Hepatic stellate cell (primary cell): Measurements from ENCODE around the gene KLHL6.
"Not testable (repeated sequence)": the region's sequence is repeated elsewhere in the genome, so short reads cannot be mapped to it uniquely, and the experiment has no call there.

Source experiments
- DNase-seq: peaks from one replicate; pipeline ENCODE4 v3.0.0; 2011; ENCODE audit warnings: low spot score

KLHL6 gene

DNA sequence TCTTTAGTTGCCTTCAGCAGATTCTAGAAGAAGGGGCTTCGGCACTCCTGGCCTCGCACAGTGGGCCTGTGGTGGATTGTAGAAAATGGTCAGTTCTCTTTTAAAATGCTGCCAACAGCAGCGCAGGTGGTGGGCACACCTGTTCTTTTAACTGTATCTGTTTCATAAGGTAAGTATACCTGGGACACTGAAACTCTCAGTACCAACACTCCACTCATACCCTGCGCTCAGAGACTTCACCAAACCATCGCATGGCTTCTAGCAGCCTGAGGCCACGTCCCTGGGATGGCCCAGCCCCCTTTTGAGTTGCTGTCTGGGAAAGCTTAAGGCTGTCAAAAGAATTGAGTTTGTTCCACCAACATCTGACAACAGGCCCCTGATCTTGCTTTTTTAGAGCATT lies 70.4 kb downstream of the KLHL6 start:
- no peak for DNase-seq

- no peak for DNase-seq
These were observed 71.0 kb downstream of the KLHL6 start for GRCh38 chr3:183484431-183485075.

- DNase-seq, result no peak
These were observed 73.9 kb downstream of the KLHL6 start for GRCh38 chr3:183481582-183481981.

DNA sequence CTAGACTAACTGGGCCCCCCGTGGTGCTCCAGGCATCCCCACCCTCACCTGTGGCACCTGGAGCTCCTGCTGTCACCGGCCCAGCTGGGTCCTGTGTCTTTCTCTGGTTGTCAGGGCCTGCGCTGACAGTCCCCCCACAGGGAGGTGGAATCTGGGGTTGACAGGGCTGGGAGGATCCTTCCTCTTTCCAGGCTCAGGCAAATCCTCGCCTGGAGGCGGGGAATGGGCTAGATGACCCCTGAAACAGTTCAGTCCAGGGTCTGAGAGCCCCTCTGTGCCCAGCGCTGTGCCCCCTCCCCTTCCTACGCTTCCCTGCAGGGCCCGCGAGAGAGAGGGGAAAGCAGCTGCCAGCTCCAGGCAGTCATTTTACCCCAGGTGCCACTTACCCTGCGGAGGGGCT lies 77.0 kb downstream of the KLHL6 start:
- DNase-seq, result no peak

- no peak for DNase-seq
These were observed 77.6 kb downstream of the KLHL6 start for GRCh38 chr3:183477801-183478456.

DNA sequence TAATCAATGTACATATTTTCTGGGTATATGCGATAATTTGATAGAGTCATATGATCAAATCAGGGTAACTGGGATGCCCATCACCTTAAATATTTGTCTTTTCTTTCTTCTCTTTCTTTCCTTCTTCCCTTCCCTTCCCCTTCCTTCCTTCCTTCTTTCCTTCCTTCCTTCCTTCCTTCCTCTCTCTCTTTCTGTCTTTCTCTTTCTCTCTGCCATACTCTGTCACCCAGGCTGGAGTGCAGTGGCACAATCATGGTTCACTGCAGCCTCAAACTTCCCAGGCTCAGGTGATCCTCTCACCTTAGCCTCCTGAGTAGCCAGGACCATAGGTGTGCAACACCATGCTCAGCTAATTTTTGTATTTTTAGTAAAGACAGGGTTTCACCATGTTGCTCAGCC lies 79.7 kb downstream of the KLHL6 start:
- DNase-seq, result not testable (repeated sequence)

DNA sequence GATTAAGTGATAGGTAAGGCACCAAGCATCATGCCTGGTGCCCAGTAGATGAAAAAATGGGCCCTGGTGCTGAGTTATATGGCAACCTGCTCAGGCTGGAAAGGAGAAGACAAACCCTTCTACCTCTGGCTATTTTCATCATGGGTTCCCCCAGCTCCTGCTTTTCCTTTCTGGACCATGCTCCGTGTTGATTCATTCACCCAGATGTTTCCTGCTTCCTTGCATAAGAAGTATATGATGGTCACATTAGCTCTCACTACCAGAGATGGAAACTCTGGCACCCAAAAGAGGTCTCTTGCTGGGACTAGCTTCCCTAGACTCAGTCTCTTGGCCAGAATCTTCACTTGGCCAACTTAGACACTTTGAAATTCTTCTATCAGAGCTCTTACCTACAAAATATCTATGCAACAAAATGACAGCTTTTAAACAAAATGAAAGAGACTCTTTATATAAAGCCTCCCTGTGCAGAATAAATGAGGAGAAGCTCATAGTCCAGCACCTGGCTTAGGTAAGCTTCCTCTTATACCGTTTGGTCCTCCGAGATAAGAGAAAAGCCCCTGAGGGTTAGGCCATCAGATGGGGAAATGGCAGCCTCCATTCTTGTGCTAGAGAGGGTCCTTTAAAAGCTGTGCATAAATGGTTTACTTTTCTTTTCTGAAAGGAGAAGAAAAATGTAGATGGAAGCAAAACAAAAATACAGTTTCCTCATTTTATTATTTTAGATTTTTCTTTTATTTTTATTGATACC lies 80.3 kb downstream of the KLHL6 start:
- DNase-seq, result no peak

DNA sequence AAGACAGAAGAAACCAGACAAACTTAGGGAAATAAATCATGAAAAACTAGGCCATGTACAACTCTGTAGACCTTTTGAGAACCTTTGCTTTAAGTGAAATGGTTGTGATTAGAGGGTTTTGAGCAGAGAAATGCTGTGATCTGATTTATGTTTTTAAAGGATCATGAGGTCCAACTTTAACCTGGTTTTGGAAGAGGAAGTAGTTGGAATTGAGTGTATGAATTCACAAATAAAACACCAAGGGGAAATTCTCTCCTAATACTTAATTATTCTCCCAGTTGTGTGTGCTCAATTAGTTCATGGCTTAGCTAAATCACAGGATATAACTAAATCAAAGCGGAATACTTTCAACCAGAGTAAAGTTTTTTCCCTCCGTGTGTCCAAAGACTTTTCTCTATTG lies 81.5 kb downstream of the KLHL6 start:
- no peak for DNase-seq

DNA sequence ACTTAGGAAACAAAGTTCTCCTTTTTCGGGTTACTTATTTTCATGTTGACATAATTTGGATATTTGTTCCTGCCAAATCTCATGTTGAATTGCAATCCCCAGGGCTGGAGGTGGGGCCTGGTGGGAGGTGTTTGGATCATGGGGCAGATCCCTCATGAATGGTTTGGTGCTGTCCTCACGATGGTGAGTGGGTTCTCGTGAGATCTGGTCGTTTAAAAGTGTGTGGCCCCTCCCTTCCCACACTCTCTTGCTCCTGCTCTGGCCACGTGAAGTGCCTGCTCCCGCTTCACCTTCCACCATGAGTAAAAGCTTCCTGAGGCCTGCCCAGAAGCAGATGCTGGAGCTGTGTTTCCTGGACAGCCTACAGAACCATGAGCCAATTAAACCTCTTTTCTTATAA lies 83.4 kb downstream of the KLHL6 start:
- DNase-seq, result no peak

DNA sequence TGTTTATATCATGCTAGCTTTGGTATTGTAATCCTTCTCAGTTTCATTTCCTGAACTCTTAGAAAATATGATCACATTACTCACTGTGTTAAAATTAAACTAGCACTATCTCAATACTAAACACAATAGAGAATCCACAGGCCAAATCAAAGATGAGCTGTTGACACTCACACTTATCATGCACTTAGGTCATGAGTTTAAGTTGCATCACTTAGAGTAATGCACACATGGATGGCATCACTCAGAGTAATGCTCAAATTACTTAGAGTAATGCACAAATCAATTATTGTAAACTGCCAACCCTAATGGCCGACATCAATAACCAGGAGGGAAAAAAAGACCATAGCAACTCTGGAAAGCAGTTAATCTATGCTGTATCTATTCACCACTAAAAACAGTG lies 87.1 kb downstream of the KLHL6 start:
- no peak for DNase-seq

DNA sequence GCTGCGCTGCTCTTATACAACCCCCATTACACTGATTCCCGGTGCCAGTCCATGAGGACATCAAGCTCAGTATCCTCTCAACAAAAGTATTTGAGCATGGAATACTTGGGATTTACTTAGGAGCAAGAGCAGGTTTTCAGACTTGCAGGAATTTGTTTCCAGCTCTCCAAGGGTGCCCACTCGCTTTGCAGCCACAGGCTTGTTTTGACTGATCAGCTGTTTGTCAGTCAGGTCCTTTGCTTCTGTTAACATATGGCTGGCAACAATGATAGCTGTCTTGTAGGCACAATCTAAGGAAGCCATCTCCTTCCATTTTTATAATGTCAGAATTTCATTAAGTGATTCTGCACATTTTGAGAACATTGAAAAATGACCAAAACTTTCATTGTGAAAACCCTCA lies 88.9 kb downstream of the KLHL6 start:
- DNase-seq, result no peak

DNA sequence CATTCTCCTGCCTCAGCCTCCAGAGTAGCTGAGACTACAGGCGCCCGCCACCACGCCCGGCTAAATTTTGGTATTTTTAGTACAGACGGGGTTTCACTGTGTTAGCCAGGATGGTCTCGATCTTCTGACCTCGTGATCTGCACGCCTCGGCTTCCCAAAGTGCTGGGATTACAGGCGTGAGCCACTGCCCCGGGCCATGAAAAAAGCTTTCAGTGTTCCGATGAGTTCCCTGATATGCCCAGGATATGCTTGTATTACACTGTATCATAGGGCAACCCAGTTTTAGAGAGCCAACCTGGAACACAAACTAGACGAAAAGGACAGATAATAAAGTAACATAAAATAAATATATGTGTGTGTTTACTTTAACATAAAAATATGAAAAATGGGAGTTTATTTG lies 89.8 kb downstream of the KLHL6 start:
- DNase-seq, result not testable (repeated sequence)

DNA sequence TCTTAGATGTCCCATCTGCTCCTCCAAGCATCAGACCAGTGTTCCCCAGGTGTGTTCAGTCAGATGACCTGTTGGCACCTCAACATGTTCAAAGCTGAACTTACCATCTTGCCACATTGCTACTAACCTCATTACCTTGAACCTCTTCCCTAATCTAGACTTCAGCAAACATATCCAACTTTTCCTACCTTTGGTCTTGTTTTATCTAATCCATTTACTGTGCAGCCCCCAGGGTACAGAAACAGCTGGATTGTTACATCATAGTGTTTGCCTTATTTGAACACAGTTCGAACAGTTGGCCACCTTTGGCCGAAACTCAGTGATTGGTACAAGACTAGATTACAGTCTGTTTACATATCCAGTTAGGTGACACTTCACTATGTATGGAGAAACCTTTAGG lies 91.0 kb downstream of the KLHL6 start:
- DNase-seq, result no peak

DNA sequence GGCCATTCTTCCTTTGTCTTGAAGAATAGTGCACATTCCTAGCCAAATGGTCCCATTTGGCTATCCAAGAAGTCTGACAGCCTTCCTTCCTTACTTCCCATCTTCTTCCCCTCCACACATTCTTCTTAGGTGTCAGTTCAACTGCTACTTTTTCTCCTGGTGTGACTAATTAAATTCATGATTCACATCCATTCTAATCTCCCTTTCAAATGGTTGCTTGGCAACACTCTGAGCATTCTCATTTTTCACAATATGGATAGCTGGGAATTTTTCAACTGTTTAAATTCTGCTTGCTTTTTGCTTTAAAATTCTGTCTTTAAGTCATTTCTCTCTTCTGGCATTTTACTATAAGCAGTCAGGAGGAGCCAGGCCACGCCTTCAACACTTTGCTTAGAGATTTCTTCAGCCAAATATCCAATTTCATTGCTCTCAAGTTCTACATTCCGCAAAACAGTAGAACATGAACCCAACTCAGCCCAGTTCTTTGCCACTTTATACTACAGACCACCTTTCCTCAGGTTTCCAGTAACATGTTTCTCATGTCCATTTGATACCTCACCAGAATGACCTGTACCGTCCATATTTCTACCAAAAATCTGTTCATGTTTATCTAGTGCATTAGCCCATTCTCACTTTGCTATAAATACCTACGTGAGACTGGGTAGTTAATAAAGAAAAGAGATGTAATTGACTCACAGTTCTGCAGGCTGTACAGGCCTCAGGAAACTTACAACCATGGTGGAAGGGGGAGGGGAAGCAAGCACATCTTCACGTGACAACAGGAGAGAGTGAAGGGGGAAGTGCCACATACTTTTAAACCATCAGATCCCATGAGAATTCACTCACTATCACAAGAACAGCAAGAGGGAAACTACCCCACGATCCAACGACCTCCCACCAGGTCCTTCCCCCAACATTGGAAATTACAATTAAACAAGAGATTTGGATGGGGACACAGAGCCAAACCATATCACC lies 95.1 kb downstream of the KLHL6 start:
- no peak for DNase-seq

- peak; percentile 12 for DNase-seq
These were observed 100.4 kb downstream of the KLHL6 start for GRCh38 chr3:183455089-183455488.

DNA sequence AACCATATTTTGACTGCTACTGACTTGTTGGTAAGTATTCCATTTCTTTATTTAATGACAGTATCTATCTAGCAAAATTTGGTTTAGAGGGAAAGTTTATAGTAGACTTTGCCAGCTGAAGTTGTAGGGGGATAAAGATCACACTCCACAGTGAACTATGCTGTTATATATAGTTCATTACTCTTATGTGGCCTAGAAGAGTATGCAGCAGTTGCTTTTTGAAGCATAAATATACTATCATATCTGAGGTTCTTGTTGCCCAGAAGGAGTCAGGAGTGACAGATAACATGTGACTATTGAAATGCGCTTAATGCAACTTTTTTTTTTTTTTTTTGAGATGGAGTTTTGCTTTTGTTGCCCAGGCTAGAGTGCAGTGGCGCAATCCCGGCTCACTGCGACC lies 101.4 kb downstream of the KLHL6 start:
- no peak for DNase-seq

- DNase-seq, result no peak
These were observed 105.7 kb downstream of the KLHL6 start for GRCh38 chr3:183449791-183450190.

DNA sequence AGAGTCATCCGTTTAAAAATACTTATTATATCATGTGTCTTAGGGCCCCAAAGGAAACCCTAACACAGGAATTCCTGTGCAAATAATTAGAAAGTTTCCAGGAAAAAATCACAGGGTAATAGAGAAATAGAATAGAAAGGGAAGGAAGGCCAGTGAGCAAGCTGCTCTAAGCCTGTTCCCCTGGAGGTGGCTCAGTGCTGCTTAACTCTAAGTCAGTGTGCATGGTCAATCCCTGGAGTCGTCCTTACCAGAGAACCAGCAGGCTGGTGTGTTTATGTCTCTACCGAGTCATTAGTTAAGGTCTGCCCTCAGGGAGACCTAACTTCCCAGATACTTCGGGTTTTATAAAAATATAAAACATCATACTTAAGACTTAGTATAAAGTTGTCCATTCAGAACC lies 106.1 kb downstream of the KLHL6 start:
- DNase-seq, result no peak

DNA sequence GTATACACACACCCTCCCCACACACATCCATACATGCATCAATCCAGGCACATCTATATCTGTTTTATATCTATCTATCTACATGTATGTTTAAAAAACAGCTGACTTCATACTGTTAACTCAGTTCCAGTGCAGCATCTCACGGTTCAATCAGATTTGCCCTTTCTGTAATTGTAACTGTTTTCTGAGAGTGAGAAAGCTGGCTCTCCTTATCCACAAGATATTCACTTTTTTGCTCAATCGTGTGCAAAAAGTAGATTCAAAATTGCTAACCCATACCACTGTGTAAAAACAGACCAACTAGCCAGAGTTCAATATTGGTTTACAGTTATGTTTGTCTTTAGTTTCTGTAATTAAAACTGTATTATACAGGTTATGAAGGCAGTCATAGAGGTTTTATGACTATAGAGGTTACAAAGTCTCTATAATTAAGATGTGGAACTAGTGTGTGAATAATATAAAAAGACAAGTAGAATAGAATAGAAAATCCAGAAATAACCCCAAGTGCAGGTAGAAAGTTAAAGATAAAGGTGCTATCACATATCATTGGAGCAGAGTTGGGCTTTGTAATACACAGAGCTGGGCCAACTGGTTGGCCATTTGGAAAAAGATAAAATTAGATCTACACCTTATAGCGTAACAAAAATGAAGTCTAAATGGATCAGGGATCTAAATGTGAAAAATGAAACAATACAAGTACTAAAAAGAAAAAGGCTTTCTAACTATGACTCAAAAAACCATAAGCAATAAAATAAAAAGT lies 107.0 kb downstream of the KLHL6 start:
- no peak for DNase-seq

DNA sequence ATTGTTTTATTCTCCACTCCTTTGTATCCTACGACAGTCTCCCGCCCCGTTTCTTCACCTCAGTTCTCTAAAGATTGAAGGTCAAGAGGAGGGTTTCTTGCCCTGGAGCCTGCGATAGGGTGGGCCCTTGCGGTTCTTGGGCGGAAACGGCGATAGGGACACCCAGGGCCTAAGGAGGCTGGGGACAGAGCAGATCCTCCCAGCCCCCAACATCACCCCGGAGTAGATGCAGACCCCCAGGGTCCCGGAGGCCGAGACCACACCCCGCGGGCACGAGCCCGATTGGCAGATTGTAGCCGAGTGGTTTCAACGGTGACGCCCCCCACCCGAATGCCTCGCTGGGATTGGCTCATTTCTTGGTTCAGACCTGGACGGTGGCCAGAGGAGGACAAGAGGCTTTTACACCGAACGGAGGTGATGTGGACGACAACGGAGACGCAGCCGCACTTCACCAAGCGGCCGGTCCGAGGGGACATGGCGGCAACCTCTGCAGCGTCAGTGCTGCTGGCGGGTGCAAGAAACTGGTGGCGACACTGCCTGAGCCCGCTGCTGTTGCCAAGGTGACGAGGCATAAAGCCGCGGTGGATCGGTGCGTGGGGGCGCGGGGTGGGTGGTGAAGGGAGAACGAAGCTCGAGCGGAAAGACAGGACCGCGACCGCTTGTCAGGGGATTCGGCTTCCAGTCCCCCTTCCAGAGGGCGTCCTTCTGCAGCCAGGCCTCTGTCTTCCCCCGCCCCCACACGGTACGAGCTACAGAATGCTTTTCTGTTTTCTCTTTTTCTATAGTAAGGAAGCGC lies 108.1 kb downstream of the KLHL6 start:
- peak; percentile 83 for DNase-seq

GRCh38 chr3:183446838-183447205 lies 108.7 kb downstream of the KLHL6 start:
- no peak for DNase-seq
